GM19372 (cell line): ENCODE measurements around the gene PAK4.

Experiments used
- ATAC-seq: cut with Tn5 transposase; IDR thresholded peaks from one replicate; pipeline ENCODE4 v1.9.1; 2021; ENCODE audit warnings: mild to moderate bottlenecking, low read depth, moderate library complexity; ENCODE audit not compliant: unreplicated experiment

PAK4 gene

GRCh38 chr19:39175564-39175963 lies 50.0 kb downstream of the PAK4 start:
- ATAC-seq = no peak

DNA sequence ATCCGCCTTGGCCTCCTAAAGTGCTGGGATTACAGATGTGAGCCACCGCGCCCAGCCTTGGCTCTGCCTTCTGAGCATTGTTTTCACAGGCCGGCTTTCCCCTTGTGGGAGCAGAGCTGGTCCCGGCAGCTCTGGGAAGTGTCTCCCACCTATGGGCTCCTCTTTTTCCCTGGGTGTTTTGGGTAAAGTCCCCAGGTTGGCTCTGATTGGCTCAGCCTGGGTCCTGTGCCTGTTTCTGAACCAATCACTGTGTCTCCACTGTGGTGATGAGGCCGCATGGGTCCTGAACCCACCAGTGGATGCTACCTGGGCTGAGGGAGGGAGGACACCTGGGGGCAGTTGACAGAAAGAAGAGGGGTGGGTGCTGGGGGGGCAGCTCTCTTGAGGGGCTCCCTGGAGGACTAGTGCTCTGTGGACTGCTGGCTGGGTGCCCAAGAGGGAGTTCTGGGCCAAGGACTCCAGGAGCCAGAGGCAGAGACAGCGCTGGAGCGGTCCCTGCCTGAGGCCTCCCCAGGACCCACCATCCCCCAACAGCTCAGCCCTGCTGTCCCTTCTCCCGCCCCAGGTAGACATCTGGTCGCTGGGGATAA lies 51.6 kb downstream of the PAK4 start:
- ATAC-seq = no peak

GRCh38 chr19:39177736-39178135 lies 52.1 kb downstream of the PAK4 start:
- no peak for ATAC-seq

DNA sequence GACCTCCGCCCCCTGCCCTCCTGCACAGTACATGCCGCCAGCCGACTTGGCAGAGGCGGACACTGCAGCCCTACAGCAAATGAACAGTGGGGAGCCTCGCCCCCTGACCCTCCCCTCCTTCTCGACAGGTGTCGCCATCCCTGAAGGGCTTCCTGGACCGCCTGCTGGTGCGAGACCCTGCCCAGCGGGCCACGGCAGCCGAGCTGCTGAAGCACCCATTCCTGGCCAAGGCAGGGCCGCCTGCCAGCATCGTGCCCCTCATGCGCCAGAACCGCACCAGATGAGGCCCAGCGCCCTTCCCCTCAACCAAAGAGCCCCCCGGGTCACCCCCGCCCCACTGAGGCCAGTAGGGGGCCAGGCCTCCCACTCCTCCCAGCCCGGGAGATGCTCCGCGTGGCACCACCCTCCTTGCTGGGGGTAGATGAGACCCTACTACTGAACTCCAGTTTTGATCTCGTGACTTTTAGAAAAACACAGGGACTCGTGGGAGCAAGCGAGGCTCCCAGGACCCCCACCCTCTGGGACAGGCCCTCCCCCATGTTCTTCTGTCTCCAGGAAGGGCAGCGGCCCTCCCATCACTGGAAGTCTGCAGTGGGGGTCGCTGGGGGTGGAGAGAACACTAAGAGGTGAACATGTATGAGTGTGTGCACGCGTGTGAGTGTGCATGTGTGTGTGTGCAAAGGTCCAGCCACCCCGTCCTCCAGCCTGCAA lies 52.9 kb downstream of the PAK4 start:
- ATAC-seq = no peak

DNA sequence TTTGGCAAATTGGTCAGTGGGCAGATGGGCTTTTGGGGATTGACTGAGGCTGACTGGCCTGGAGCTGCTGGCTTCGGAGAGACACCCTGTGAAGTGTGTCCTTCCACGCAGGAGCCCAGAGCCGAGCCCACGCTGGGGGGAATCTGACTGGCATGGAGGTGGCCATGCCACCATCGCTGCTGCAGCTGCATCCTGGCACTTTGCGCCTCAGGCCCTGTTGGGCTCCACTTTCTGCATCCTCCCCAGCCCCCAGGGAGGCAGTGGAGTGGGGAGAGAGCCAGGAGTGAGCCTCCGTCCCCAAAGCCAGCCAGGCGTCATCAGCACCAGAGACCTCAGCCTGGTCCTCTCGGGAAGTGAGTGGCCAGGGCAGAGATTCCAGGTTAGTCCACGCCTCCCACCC lies 54.2 kb downstream of the PAK4 start:
- ATAC-seq = no peak

DNA sequence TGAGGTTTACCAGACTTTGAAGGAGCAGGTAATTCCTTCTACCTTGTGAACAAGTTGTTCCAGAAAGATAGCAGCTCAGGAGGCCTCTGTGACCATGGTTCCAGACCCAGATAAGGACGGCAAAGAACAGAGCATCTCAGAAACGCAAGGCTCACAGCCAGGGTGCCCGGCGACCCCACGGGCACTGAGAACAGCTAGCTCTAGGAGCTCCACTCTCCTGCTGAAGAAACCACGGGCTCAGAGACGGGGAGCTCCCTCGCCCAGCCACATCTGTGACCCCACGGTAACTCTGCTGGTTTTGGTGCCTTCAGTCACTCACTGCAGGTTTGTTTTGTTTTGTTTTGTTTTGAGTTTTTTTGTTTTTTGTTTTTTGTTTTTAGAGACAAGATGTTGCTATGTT lies 55.2 kb downstream of the PAK4 start:
- no peak for ATAC-seq

- ATAC-seq = no peak
Measured at GRCh38 chr19:39181500-39182173, 56.1 kb downstream of the PAK4 start.

DNA sequence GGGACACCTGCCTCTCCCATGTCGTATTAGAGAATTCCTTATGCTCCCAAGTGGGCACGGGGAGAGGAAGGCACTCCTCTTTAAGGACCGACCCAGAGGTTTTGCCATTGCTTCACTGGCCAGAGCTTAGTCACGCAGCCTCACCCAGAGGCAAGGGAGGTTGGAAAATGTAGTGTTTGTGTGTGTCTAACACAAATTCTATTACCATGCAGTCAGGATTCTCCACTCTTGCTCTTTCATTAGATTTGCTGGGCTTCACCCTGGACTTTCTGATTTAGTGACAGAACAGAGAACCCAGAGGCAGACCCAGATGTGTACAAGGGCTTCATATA lies 56.6 kb downstream of the PAK4 start:
- no peak for ATAC-seq

- no peak for ATAC-seq
Measured at GRCh38 chr19:39183104-39183503, 57.5 kb downstream of the PAK4 start.

DNA sequence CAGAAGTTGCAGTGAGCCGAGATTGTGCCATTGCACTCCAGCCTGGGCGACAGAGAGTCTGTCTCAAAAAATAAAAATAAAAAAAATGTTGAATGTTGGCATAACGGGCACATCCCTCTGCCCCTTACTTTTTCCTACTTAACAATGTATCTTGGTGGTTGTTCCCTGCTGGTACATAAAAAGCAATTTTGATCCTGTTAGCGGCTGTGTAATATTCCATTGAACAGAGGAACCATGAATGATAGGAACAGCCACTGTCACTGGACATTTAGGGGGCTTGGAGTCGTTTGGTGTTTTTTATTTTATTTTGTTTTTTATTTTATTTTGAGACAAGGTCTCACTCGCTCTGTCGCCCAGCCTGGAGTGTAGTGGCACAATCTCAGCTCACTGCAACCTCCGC lies 60.8 kb downstream of the PAK4 start:
- ATAC-seq = no peak

- ATAC-seq = no peak
Measured at GRCh38 chr19:39187552-39187943, 62.0 kb downstream of the PAK4 start.

DNA sequence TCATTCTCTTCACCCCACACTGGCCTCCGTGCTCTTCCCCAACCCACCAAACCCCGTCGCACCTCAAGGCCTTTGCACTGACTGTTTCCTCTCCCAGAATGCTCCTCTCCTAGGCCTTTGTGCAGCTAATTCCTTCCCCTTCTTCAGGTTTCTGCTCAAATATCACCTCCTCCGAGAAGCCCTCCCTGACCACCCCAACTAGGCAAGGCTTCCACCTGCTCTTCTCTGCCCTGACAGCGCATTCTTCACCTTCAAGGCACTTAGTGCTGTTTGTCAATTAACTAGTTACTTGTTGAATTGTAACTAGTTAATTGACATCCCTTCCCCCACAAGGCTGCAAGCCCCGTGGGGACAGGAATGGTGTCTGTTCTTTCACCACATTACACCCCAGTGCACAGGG lies 63.4 kb downstream of the PAK4 start:
- ATAC-seq = no peak

DNA sequence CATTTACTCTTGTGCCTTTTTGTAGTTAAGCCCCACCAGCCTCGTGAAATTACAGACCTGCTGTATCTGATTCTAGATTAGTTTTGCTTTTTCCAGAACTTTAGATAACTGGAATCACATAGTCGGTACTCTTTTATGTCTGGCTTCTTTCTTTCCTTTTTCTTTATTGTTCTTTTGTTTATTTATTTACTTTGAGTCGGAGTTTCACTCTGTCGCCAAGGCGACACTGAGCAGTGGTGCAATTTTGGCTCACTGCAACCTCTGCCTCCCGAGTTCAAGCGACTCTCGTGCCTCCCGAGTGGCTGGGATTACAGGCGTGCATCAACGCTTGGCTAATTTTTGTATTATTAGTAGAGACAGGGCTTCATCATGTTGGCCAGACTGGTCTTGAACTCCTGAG lies 65.2 kb downstream of the PAK4 start:
- ATAC-seq = no peak

DNA sequence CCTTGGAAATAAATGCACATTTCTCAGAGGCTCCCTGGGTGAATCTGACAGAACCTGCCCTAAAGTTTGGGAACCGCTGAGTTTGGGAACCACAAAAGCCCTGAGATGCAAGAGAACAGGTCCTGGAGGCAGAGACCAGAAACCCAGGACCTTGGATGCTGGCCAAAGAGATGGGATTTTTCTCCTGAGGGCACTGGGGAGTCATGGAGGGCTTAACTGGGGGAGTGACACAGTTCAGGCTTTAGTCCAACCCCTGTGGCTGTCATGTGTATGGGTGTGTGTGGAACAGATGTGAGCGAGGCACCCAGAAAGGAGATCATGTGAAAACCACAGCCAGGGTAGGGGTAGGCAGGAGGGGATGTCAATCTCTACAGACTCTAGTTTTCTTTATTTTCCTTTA lies 67.3 kb downstream of the PAK4 start:
- no peak for ATAC-seq

GRCh38 chr19:39193803-39194202 lies 68.2 kb downstream of the PAK4 start:
- no peak for ATAC-seq

DNA sequence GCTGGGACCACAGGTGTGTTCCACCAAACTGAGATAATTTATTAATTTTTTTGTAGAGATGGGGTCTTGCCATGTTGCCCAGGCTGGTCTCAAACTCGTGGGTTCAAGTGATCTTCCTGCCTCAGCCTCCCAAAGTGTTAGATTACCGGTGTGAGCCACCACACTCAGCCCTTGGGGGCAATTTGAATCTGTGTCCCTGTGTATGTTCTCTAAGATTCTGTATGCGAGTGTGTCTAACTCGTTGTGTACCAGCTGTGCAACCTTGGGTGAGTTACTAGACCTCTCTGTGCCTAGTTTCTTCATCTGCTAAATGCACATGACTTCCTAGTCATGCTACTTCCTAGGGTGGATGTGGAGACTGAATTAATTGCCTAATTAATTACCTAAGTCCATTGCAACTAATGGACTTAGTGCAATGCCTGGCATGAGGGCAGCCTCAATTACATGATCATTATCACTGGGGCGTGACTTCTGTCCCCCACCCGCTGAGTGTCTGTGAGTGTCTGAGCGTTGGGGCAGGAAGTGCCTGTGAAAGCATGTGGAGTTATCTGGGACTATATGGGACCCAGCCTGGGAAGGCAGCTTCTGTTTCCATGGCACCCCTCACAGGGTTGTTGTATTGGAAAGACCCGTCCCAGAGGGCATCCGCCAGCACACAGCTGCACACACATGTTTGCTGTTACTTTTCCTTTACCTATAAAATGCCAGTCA lies 69.4 kb downstream of the PAK4 start:
- ATAC-seq = no peak

- ATAC-seq = no peak
Measured at GRCh38 chr19:39195755-39196154, 70.2 kb downstream of the PAK4 start.

DNA sequence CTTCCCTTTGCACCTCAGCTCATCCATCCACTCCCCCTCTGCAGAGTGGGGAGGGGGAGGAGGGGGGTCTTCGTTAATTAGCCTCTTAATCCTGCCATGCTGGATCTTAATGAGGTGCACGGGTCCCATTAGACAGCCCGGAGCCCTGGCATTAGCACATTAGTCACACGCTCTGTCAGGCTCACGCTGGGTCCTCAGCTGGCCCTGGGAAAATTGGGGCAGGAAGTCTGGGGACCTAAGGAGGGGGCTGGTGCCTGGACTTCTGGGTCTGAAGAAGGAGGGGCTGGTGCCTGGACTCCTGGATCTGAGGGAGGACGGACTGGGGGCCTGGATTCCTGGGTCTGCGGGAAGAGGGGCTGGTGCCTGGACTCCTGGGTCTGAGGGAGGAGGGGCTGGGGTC lies 70.7 kb downstream of the PAK4 start:
- no peak for ATAC-seq

GRCh38 chr19:39196860-39197562 lies 71.4 kb downstream of the PAK4 start, which contains the start of gene NCCRP1:
NCCRP1 (plus strand) TSS chr19:39196964; CDS start chr19:39196983, 19 bp downstream.
- no peak for ATAC-seq

- ATAC-seq = no peak
Measured at GRCh38 chr19:39197808-39198207, 72.2 kb downstream of the PAK4 start.

DNA sequence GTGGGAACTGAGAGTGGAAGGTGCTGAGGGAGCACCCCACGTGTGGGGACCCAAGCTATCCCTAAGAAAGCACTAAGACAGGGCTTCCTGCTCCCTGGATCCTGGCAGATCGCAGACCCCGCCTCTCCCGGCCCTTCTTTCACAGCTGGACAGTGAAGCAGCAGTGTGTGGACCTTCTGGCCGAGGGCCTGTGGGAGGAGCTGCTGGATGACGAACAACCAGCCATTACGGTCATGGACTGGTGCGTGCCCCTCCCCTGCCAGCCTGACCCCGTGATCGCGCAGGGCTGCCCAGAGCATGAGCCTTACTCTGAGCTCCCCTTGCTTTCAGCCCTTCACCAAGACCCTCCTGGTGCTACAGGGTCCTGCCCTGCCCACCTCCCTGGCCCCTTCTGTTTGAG lies 73.4 kb downstream of the PAK4 start:
- ATAC-seq = no peak
